Neural progenitor cell (in vitro differentiated cells): ENCODE results near the gene NKG7. TPM values are rescaled to one million over a fixed set of nuclear protein-coding genes. Genes with fewer than 3 reads are reported as not detected.

Experiments
- DNase-seq: peaks from one replicate; pipeline ENCODE4 v3.0.0-alpha.2; 2016; ENCODE audit warnings: low spot score
- H2AFZ ChIP-seq: fragments of 200-600 bp; sonication (generic); replicated peaks from 2 replicates; pipeline ENCODE4 v1.6.1; 2016; ENCODE audit warnings: antibody characterized with exemption
- H3F3A ChIP-seq: fragments of 200-600 bp; sonication (generic); 2 replicates; pipeline ENCODE4 v1.6.1; 2016; ENCODE audit warnings: antibody characterized with exemption, low read depth
- H3K27ac ChIP-seq: fragments of 200-600 bp; sonication (generic); 2 replicates; pipeline ENCODE4 v1.5.1; 2016; ENCODE audit warnings: mild to moderate bottlenecking
- H3K27me3 ChIP-seq: fragments of 200-600 bp; sonication (generic); 2 replicates; pipeline ENCODE4 v1.6.1; 2016; ENCODE audit warnings: mild to moderate bottlenecking, moderate library complexity
- H3K36me3 ChIP-seq: fragments of 200-600 bp; sonication (generic); 2 replicates; pipeline ENCODE4 v1.5.1; 2016
- H3K4me1 ChIP-seq: fragments of 200-600 bp; sonication (generic); 2 replicates; pipeline ENCODE4 v1.6.1; 2016; ENCODE audit warnings: mixed run types
- H3K4me2 ChIP-seq: fragments of 200-600 bp; sonication (generic); 2 replicates; pipeline ENCODE4 v1.6.1; 2016
- H3K4me3 ChIP-seq: fragments of 200-600 bp; sonication (generic); 2 replicates; pipeline ENCODE4 v1.5.1; 2016
- H3K79me2 ChIP-seq: fragments of 200-600 bp; sonication (generic); 2 replicates; pipeline ENCODE4 v1.6.1; 2016; ENCODE audit warnings: low read depth
- H3K9ac ChIP-seq: fragments of 200-600 bp; sonication (generic); 2 replicates; pipeline ENCODE4 v1.6.1; 2016
- H3K9me3 ChIP-seq: fragments of 200-600 bp; sonication (generic); 2 replicates; pipeline ENCODE4 v1.5.1; 2016; ENCODE audit warnings: low read depth
- H4K20me1 ChIP-seq: fragments of 200-600 bp; sonication (generic); 2 replicates; pipeline ENCODE4 v1.6.1; 2016; ENCODE audit warnings: low read depth
- H3K27ac Mint-ChIP-seq: 3 replicates; pipeline ENCODE4 v1.8.0; 2021; ENCODE audit warnings: mixed read lengths
- H3K27me3 Mint-ChIP-seq: 2 replicates; pipeline ENCODE4 v1.8.0; 2022; ENCODE audit warnings: low read depth, mild to moderate bottlenecking, inconsistent platforms, moderate library complexity, mixed read lengths; ENCODE audit not compliant: insufficient read depth
- H3K36me3 Mint-ChIP-seq: 3 replicates; pipeline ENCODE4 v1.8.0; 2021; ENCODE audit warnings: mixed read lengths
- H3K4me1 Mint-ChIP-seq: 3 replicates; pipeline ENCODE4 v1.8.0; 2021; ENCODE audit warnings: mixed read lengths
- H3K4me3 Mint-ChIP-seq: 3 replicates; pipeline ENCODE4 v1.8.0; 2021; ENCODE audit warnings: mild to moderate bottlenecking, moderate library complexity, mixed read lengths
- H3K9me3 Mint-ChIP-seq: 3 replicates; pipeline ENCODE4 v1.8.0; 2020; ENCODE audit warnings: mixed read lengths
- EZH2 ChIP-seq: fragments of 200-600 bp; sonication (generic); IDR thresholded peaks from 2 replicates; pipeline ENCODE4 v1.6.1; 2017; ENCODE audit warnings: antibody characterized with exemption, mild to moderate bottlenecking, moderate library complexity
- EZH2phosphoT487 ChIP-seq: fragments of 200-600 bp; sonication (generic); IDR thresholded peaks from 2 replicates; pipeline ENCODE4 v1.6.1; 2017; ENCODE audit warnings: antibody characterized with exemption
- total RNA-seq: library from RNA; depleted of rRNA; stranded (reverse); fragments of >200 nt; gene quantifications from 2 replicates; pipeline ENCODE4 v1.2.3, GENCODE V29; 2015; ENCODE audit warnings: low replicate concordance
- TF ChIP-seq, protein P1 (sequence below): fragments of 200-600 bp; sonication (generic); IDR thresholded peaks from 2 replicates; pipeline ENCODE4 v1.5.1; 2017; ENCODE audit warnings: antibody characterized with exemption, mild to moderate bottlenecking

Gene NKG7
- total RNA-seq, 1 donor from 2014 or later = not detected

DNA sequence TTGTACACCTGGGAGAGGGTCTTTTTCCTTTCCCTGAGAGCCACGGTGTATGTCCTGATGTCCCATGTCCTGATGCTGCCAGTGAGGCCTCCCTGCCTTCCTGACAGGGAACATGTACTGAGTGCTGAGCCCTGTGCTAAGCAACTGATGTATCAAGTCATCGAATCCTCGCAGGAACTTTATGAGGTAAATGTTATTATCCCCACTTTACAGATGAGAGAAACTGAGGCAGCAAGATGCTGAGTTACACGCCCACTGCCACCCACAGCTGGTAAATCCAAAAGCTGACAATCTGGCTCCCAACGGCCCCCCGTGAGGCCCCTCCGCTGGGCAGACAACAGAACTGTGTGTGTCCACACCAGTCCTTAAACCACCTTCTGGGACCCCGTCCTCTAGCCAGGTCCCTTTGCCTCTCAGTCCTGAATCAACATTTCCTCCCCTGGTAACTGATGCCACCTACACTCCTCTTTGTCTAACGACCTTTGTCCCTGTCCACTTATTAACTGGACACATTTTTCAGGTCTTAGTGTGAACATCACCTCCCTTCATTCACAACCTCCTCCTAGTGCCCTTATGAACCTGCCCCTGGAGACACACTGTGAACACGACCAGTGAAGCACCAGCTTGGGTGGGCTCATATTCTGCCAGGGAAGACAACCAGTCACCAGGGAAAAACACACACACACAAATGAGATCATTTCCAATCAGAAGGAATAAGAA is 25.1 kb downstream of the NKG7 start:
- no peak for DNase-seq
- Histone ChIP-seq H3K36me3 (no peaks in the 10 kb centered on the region), H2AFZ (no peak overlapping the region), H3K4me3 (no peak overlapping the region), H3K79me2 (no peaks in the 10 kb centered on the region), H3K4me1 (no peaks in the 10 kb centered on the region), H3K27ac (no peak overlapping the region), H3K4me2 (no peak overlapping the region), H3K9me3 (no peaks in the 10 kb centered on the region), H3K9ac (no peak overlapping the region), H3F3A (no peaks in the 10 kb centered on the region), H3K27me3 (peaks cover under 1% of the 10 kb centered on the region), H4K20me1 (no peaks in the 10 kb centered on the region)
- H3K27ac Mint-ChIP-seq = no peak overlapping the region
- no peak overlapping the region for H3K4me3 Mint-ChIP-seq
- H3K4me1 Mint-ChIP-seq = no peaks in the 10 kb centered on the region
- TF ChIP-seq EZH2phosphoT487 = no peak
- no peak for TF ChIP-seq EZH2
- TF ChIP-seq, protein P1, sequence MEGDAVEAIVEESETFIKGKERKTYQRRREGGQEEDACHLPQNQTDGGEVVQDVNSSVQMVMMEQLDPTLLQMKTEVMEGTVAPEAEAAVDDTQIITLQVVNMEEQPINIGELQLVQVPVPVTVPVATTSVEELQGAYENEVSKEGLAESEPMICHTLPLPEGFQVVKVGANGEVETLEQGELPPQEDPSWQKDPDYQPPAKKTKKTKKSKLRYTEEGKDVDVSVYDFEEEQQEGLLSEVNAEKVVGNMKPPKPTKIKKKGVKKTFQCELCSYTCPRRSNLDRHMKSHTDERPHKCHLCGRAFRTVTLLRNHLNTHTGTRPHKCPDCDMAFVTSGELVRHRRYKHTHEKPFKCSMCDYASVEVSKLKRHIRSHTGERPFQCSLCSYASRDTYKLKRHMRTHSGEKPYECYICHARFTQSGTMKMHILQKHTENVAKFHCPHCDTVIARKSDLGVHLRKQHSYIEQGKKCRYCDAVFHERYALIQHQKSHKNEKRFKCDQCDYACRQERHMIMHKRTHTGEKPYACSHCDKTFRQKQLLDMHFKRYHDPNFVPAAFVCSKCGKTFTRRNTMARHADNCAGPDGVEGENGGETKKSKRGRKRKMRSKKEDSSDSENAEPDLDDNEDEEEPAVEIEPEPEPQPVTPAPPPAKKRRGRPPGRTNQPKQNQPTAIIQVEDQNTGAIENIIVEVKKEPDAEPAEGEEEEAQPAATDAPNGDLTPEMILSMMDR = no peak
- peaks cover 14% of the 10 kb centered on the region for H3K36me3 Mint-ChIP-seq
- H3K9me3 Mint-ChIP-seq = no peaks in the 10 kb centered on the region
- peaks cover 7% of the 10 kb centered on the region for H3K27me3 Mint-ChIP-seq

GRCh38 chr19:51346742-51347141 is 25.7 kb downstream of the NKG7 start:
- H3K4me1 Mint-ChIP-seq = peaks cover under 1% of the 10 kb centered on the region
- peaks cover 6% of the 10 kb centered on the region for H3K27me3 Mint-ChIP-seq
- TF ChIP-seq, protein P1 = peak; percentile 23
- no peak for TF ChIP-seq EZH2phosphoT487
- H3K36me3 Mint-ChIP-seq = peaks cover 12% of the 10 kb centered on the region
- H3K4me2 ChIP-seq = no peak overlapping the region
- H3K9me3 Mint-ChIP-seq = no peaks in the 10 kb centered on the region
- no peaks in the 10 kb centered on the region for H3F3A ChIP-seq
- DNase-seq = no peak
- H3K27ac Mint-ChIP-seq = no peak overlapping the region
- H3K9ac ChIP-seq = no peak overlapping the region
- H3K79me2 ChIP-seq = no peaks in the 10 kb centered on the region
- H3K27me3 ChIP-seq = peaks cover 6% of the 10 kb centered on the region
- no peak overlapping the region for H3K27ac ChIP-seq
- no peaks in the 10 kb centered on the region for H3K9me3 ChIP-seq
- H4K20me1 ChIP-seq = no peaks in the 10 kb centered on the region
- H3K4me1 ChIP-seq = no peaks in the 10 kb centered on the region
- H3K4me3 Mint-ChIP-seq = no peak overlapping the region
- no peak overlapping the region for H3K4me3 ChIP-seq
- no peak overlapping the region for H2AFZ ChIP-seq
- no peaks in the 10 kb centered on the region for H3K36me3 ChIP-seq

DNA sequence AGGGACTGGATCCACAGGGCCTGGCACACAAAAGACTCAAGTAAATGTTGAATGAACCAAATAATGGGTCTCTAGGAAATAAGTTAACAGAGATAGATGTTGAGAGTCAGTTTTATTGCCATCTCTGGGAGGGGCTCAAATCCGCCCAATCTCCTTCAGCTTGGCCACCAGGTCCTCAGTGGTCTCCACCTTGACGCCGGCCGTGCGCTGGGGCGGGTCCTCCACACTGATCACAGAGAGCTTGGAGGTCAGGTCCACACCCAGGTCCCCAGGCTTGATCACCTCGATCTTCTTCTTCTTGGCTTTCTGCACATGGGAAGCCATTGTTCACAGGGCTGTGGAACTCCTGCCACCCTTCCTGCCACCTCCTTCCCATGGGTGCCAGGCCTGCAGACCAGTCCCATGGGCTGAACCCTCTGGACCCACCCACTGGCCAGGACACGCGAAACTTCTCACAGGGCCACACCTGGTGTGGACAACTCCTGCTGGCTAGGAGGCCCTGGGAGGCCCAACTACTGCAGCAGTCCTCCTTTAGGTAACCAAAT is 27.3 kb downstream of the NKG7 start:
- no peak overlapping the region for H3K9ac ChIP-seq
- no peaks in the 10 kb centered on the region for H3F3A ChIP-seq
- H3K4me1 Mint-ChIP-seq = peaks cover 4% of the 10 kb centered on the region
- no peak overlapping the region for H3K27ac ChIP-seq
- peaks cover 6% of the 10 kb centered on the region for H3K27me3 Mint-ChIP-seq
- no peaks in the 10 kb centered on the region for H3K36me3 ChIP-seq
- H3K4me1 ChIP-seq = peaks cover 4% of the 10 kb centered on the region
- H2AFZ ChIP-seq = no peak overlapping the region
- TF ChIP-seq, protein P1 = no peak
- TF ChIP-seq EZH2 (no peak), EZH2phosphoT487 (no peak)
- H3K36me3 Mint-ChIP-seq = peaks cover 10% of the 10 kb centered on the region
- H3K9me3 ChIP-seq = no peaks in the 10 kb centered on the region
- peak overlapping the region; percentile 58 for H3K4me3 Mint-ChIP-seq
- no peak overlapping the region for H3K4me3 ChIP-seq
- no peaks in the 10 kb centered on the region for H4K20me1 ChIP-seq
- H3K4me2 ChIP-seq = no peak overlapping the region
- H3K27ac Mint-ChIP-seq = peak overlapping the region; percentile 43
- peaks cover 22% of the 10 kb centered on the region for H3K27me3 ChIP-seq
- H3K79me2 ChIP-seq = no peaks in the 10 kb centered on the region
- no peak for DNase-seq
- H3K9me3 Mint-ChIP-seq = no peaks in the 10 kb centered on the region
